ENCODE results near the gene HOATZ. TPM values are rescaled to one million over a fixed set of nuclear protein-coding genes. Genes with fewer than 3 reads are reported as not detected.
A peak's percentile ranks its signal among the peaks of the same experiment; 100 is the strongest.

The HOATZ gene
- total RNA-seq, 2 experiments from 2014 or later: not detected

- H3K9me3 Mint-ChIP-seq: no peaks in the 10 kb centered on the region
- ChIA-PET CTCF (interaction anchor here (0.9 to 2.7 kb wide), 10 partner anchors 8 to 338 kb away, joined by 3 to 12 read pairs (median 3); partner anchors contain the start of gene LAYN), POLR2A (interaction anchor here (1.0 to 1.6 kb wide), 3 partner anchors 8 to 153 kb away, joined by 3 to 7 read pairs (median 3); partner anchors contain the start of gene LAYN)
- H3K4me3 Mint-ChIP-seq: peak overlapping the region; percentile 57
- H3K36me3 Mint-ChIP-seq (ENCODE audit: low read depth): no peaks in the 10 kb centered on the region
- peaks cover 59% of the 10 kb centered on the region for H3K4me1 Mint-ChIP-seq (ENCODE audit: low read depth)
- ATAC-seq (no peak), DNase-seq (no peak)
- no peak for TF ChIP-seq CTCF (IDR thresholded peaks at IDR 0.05)
- intact Hi-C loops (cut with micrococcal nuclease): loop anchor here (5.0 kb wide), 1 partner anchor 155 kb away; the partner anchor contains the start of gene POU2AF1
- peak overlapping the region; percentile 98 for H3K27ac Mint-ChIP-seq
- H3K27me3 Mint-ChIP-seq: peaks cover 10% of the 10 kb centered on the region
Observed at GRCh38 chr11:111532365-111532709, 17.8 kb downstream of the HOATZ start.

- Mint-ChIP-seq H3K4me1 (ENCODE audit: low read depth) (peaks cover 54% of the 10 kb centered on the region), H3K27me3 (peaks cover 21% of the 10 kb centered on the region), H3K4me3 (no peak overlapping the region), H3K27ac (no peak overlapping the region), H3K9me3 (no peaks in the 10 kb centered on the region), H3K36me3 (ENCODE audit: low read depth) (peaks cover 3% of the 10 kb centered on the region)
- ATAC-seq: no peak
- TF ChIP-seq CTCF (IDR thresholded peaks at IDR 0.05): no peak
- POLR2A ChIA-PET: interaction anchor here (0.9 to 2.7 kb wide), 2 partner anchors 12 to 23 kb away, joined by 3 to 8 read pairs; no protein-coding TSS in a partner anchor
- CTCF ChIA-PET: interaction anchor here (1.0 to 2.0 kb wide), 2 partner anchors 11 to 18 kb away, joined by 3 to 5 read pairs; no protein-coding TSS in a partner anchor
- intact Hi-C loops (cut with micrococcal nuclease): no loop called here
- no peak for DNase-seq
Observed at GRCh38 chr11:111535281-111535680, 20.7 kb downstream of the HOATZ start.

- POLR2A ChIA-PET: no interaction called here
- Mint-ChIP-seq H3K4me3 (no peak overlapping the region), H3K36me3 (ENCODE audit: low read depth) (peaks cover 14% of the 10 kb centered on the region), H3K27ac (peak overlapping the region; percentile 80), H3K4me1 (ENCODE audit: low read depth) (peaks cover 53% of the 10 kb centered on the region), H3K27me3 (peaks cover 24% of the 10 kb centered on the region), H3K9me3 (no peaks in the 10 kb centered on the region)
- DNase-seq: no peak
- no peak for ATAC-seq
- CTCF ChIA-PET: interaction anchor here (1.3 kb wide), 1 partner anchor 11 kb away, joined by 3 read pairs; no protein-coding TSS in a partner anchor
- no peak for TF ChIP-seq CTCF (IDR thresholded peaks at IDR 0.05)
- intact Hi-C loops (cut with micrococcal nuclease): no loop called here
Observed at GRCh38 chr11:111537336-111537860, 22.8 kb downstream of the HOATZ start.

GRCh38 chr11:111538407-111539114, 24.0 kb downstream of the HOATZ start:
- Mint-ChIP-seq H3K9me3 (no peaks in the 10 kb centered on the region), H3K36me3 (ENCODE audit: low read depth) (peaks cover 25% of the 10 kb centered on the region), H3K27me3 (peaks cover 26% of the 10 kb centered on the region), H3K4me3 (peak overlapping the region; percentile 75), H3K4me1 (ENCODE audit: low read depth) (peaks cover 56% of the 10 kb centered on the region), H3K27ac (peak overlapping the region; percentile 80)
- ATAC-seq (peak; percentile 70), DNase-seq (peak; percentile 24)
- POLR2A ChIA-PET: interaction anchor here (1.0 to 2.5 kb wide), 7 partner anchors 7 to 25 kb away, joined by 3 to 7 read pairs (median 3); no protein-coding TSS in a partner anchor
- intact Hi-C loops (cut with micrococcal nuclease): no loop called here
- TF ChIP-seq CTCF (IDR thresholded peaks at IDR 0.05): no peak
- CTCF ChIA-PET: interaction anchor here (0.7 to 6.5 kb wide), 6 partner anchors 10 to 92 kb away, joined by 3 to 35 read pairs (median 6); no protein-coding TSS in a partner anchor

All from activated CD8-positive, alpha-beta T cell treated with anti-CD3 and anti-CD28 coated beads for 36 hours (primary cell).